ENCODE results near the gene SPATA1.

- no peak for TF ChIP-seq CTCF (IDR thresholded peaks at IDR 0.05)
- no peak for TF ChIP-seq EZH2 (IDR thresholded peaks at IDR 0.05)
These were observed 32.4 kb downstream of the SPATA1 start for GRCh38 chr1:84538599-84538998.

All from neural progenitor cell (in vitro differentiated cells).